ENCODE data around the gene MAGEA9.

DNA sequence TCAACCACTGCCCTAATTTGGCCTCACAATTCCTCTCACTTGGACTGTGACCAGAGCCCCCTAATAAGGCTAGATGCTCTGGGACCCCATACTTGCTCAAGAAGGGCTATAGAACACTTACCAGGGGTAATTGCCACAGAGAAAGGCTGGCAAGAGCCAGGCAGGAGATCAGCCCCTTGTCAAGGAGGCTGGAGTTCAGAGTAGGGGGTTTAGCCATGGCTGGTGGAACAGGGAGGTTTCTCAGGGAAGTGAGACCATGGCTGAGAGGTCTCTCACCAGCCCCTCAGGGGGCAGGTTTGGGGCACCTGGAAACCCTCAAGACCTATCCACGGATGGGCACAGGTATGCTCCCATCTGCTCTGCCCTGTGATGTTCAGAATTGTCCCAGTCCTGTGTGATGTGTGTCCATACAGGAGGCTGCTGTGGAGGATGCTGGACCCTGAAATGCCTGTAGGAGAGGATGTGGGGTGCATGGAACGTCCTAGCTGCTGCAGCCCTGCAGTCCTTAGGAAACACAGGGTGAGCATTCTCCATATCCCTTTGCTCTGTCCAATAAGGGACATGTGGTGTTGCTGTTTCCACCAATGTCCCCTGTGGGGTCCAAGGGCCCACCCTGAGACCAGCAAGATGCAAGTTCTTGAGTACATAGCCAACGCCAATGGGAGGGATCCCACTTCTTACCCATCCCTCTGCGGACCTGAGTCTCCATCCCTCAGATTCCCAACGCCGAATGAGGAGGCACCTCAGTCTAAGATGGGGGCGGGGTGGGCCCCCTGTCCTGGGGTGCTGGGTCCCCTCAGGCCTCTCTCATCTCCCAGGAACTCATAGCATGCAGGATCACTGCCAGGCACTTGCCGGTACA lies 24.3 kb upstream of the MAGEA9 start:
- TF ChIP-seq CTCF (IDR thresholded peaks at IDR 0.05) (no peak), POLR2A (IDR thresholded peaks at IDR 0.05) (no peak)
